HG03139 (cell line): Measurements from ENCODE around the gene MLIP.
"Not testable (repeated sequence)": the region's sequence is repeated elsewhere in the genome, so short reads cannot be mapped to it uniquely, and the experiment has no call there.

Source experiments
- ATAC-seq: cut with Tn5 transposase; IDR thresholded peaks from one replicate; pipeline ENCODE4 v1.9.1; 2021; ENCODE audit not compliant: unreplicated experiment

MLIP gene

DNA sequence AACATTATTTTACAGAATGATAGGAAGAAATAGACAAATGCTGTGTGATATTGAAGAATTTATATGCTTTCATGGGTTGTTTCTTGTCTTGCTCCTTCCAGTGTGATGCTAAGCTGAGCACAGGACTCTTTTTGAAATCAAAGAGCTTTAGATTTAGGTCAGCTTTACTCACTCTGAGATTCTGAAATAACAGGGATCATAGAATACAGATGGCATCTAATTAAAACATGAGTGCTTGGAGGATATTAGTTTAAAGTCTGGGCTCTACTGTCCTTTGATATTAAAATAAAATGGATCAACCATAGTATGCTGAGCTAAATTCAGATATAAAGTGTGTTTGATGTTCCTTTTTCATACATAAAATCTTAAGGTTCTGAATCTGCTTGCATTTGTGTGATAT, 29.6 kb downstream of the MLIP start:
- no peak for ATAC-seq

GRCh38 chr6:54142889-54143519, 31.8 kb downstream of the MLIP start:
- no peak for ATAC-seq

DNA sequence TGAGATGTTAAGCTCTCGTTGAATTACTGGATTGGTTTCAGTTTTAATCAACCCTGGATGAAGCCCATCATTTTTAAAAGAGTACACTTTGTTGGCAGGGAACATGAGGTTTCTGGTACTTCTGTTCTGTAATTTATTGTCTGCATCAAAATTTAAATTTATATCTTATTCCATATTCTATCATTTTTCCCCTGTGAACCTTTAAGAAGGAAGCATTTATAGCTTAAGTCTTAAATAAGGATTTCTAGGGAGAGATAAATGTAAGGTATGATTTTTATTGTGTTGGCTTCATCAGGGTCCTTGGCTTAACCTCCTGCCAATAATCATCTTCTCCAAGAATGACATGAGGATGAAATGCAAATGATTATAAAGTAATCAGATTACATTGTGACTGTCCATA, 40.6 kb downstream of the MLIP start:
- no peak for ATAC-seq

DNA sequence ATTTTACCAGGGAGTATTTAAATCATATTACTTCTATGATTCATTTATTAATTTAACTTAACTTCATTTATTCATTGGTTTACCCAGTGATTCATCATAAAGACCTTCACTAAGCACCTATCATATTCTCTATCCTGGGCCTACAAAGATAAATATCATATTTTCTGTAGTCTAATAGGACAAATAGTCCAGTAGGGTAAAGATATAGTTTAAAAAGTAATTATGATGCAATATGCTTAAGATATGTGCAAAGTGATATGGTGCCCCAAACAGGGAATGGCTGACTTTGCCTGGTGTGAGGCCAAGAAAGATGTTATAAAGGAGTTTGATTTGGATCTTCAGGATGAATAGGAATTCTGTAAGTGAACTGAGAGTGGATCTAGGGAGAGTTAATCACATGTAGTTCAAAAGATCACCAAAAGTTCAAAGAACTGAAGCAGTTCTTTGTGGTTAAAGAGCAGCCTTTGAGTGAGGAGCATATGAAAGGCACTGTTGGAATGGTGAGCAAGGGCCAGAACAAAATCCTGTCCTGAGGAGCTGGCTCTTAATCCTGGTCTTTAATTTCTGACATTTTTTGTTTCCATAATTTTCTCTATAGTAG, 45.5 kb downstream of the MLIP start:
- no peak for ATAC-seq

- ATAC-seq = no peak
These were observed 46.2 kb downstream of the MLIP start for GRCh38 chr6:54157405-54157804.

GRCh38 chr6:54173089-54173488, 61.8 kb downstream of the MLIP start:
- ATAC-seq = no peak

DNA sequence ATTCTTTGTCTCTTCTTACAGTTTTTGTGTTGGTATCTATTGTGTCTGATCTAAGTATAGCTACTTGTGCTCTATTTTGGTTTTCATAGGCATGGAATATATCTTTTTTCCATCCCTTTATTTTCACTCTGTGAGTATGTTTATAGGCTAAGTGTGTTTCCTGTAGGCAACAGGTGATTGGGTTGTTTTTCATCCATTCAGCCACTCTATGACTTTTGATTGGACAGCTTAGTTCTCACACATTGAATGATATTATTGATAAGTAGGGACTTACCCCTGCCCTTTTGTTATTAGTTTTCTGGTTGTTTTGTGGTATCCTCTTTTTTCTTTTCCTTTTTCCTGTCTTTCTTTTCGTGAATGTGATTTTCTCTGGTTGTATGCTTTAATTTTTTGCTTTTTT, 67.9 kb downstream of the MLIP start:
- no peak for ATAC-seq

DNA sequence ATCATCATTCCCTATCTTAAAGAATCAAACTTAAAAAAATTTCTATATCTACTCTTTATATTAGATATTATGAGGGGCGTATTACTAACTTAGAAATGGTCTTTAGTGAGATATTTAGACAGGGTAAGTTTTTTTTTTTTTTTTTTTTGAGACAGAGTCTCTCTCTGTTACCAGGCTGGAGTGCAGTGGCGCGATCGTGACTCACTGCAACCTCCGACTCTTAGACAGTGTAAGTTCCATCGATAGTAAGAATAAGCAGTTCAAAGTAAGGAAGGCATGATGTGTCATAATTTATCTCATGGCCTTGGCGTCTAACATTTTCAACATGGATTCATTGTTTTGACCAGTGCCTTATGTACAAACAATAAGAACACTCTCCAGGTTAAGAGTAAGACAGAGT, 72.4 kb downstream of the MLIP start:
- ATAC-seq = no peak

GRCh38 chr6:54185885-54186284, 74.6 kb downstream of the MLIP start:
- ATAC-seq = no peak

GRCh38 chr6:54188846-54189245, 77.6 kb downstream of the MLIP start:
- ATAC-seq = no peak

DNA sequence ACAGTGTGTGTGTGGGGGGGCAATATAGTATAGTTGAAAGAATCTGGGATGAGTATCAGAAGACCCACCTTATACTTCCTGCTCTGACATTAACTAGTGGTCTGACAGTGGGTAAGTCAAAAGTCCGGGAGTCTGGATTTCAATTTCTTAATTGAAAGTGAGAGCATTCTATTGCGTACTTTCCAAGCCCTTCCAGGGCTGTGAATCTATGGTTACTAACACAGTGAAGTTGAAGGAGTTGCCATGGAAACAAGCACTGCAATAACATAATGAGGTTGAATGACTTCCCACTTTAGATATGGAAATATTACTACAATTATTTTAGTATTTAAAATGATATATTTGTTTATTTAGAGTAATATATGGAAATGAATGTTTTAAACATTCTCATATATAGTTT, 80.2 kb downstream of the MLIP start:
- ATAC-seq = no peak

- ATAC-seq = no peak
These were observed 81.8 kb downstream of the MLIP start for GRCh38 chr6:54192993-54193392.

- ATAC-seq = no peak
These were observed 82.3 kb downstream of the MLIP start for GRCh38 chr6:54193560-54193959.

GRCh38 chr6:54194067-54194466, 82.8 kb downstream of the MLIP start:
- ATAC-seq = no peak

GRCh38 chr6:54195637-54196036, 84.4 kb downstream of the MLIP start:
- no peak for ATAC-seq

- ATAC-seq = no peak
These were observed 85.7 kb downstream of the MLIP start for GRCh38 chr6:54196905-54197304.

DNA sequence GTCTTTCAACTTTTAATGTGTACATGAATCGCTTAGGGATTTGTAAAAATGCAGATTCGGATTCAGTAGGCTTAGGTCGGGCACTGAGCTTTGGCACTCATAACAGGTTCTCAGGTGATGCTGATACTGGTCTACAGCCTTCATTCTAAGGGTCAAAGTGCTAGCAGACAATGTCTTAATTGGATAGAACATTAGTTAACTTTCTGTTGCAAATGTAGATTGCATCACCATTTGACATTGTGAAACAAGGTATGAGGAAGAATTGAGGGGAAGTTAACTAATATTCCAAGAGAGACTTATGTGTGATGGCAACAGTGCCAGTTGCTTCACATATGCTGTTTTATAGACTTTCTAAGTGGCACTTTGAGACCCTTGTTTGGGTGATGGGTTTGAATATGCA, 86.9 kb downstream of the MLIP start:
- ATAC-seq = no peak

GRCh38 chr6:54203474-54204035, 92.3 kb downstream of the MLIP start:
- not testable (repeated sequence) for ATAC-seq

- ATAC-seq = no peak
These were observed 93.8 kb downstream of the MLIP start for GRCh38 chr6:54204921-54205591.

DNA sequence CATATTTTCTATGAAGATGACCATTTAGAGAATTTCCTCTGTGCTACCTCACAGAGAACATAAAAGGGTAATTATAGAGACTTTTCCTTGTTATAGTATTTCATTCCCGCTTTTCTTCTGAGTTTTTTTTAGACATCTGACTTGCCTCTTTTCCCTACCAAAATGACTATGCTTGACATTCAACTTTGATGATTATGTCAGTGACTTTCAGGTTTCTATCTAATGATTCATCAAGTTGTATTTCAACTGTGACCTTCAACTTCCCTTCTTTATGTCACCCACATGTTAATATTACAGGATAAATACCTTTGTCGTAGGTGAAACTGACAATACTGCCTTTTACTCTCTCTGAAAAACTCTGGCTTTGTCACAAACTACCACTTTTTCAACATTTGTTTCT, 95.3 kb downstream of the MLIP start:
- no peak for ATAC-seq

- ATAC-seq = not testable (repeated sequence)
These were observed 98.7 kb downstream of the MLIP start for GRCh38 chr6:54209983-54210382.

DNA sequence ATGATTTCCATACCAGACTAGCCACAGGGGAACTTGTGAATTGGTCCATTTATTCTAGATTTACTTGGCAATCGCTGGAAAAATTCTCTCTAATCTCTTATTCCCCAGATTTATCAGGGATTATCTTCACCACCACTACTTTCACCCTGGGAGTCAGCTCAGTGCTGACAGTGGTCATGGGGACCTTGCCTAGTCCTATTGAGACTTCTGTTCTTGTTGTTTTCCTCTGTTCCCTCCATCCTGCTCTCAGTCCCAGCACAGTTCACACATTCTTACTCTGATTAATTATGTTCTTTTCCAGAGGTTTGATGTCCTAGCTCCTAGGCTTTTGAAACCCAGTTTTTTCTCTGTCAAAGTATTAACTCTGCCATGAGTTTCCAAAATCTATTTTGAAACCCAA, 103.0 kb downstream of the MLIP start:
- no peak for ATAC-seq
